GM21515 (cell line): ENCODE data around the gene EPC1.

Experiments used
- ATAC-seq: cut with Tn5 transposase; IDR thresholded peaks from one replicate; pipeline ENCODE4 v1.9.1; 2021; ENCODE audit not compliant: unreplicated experiment

Gene EPC1

GRCh38 chr10:32338262-32338661 lies 8.7 kb downstream of the EPC1 start:
- ATAC-seq: no peak

- no peak for ATAC-seq
Observed at GRCh38 chr10:32337350-32337749, 9.6 kb downstream of the EPC1 start.

- ATAC-seq: no peak
Observed at GRCh38 chr10:32333849-32334248, 13.1 kb downstream of the EPC1 start.

- peak; percentile 86 for ATAC-seq
Observed at GRCh38 chr10:32332299-32332750, 14.6 kb downstream of the EPC1 start.

- ATAC-seq: no peak
Observed at GRCh38 chr10:32331606-32332005, 15.4 kb downstream of the EPC1 start.

GRCh38 chr10:32330214-32330613 lies 16.7 kb downstream of the EPC1 start:
- ATAC-seq: no peak

- no peak for ATAC-seq
Observed at GRCh38 chr10:32329061-32329460, 17.9 kb downstream of the EPC1 start.

GRCh38 chr10:32328499-32328898 lies 18.5 kb downstream of the EPC1 start:
- no peak for ATAC-seq

GRCh38 chr10:32327364-32327691 lies 19.6 kb downstream of the EPC1 start:
- ATAC-seq: no peak

- no peak for ATAC-seq
Observed at GRCh38 chr10:32326680-32327363, 20.1 kb downstream of the EPC1 start.

GRCh38 chr10:32326119-32326518 lies 20.8 kb downstream of the EPC1 start:
- peak; percentile 52 for ATAC-seq

- ATAC-seq: no peak
Observed at GRCh38 chr10:32323051-32323450, 23.9 kb downstream of the EPC1 start.

GRCh38 chr10:32321016-32321631 lies 25.8 kb downstream of the EPC1 start:
- no peak for ATAC-seq

GRCh38 chr10:32318476-32318896 lies 28.5 kb downstream of the EPC1 start:
- ATAC-seq: peak; percentile 38

GRCh38 chr10:32317795-32318357 lies 29.1 kb downstream of the EPC1 start:
- peak; percentile 96 for ATAC-seq

- ATAC-seq: no peak
Observed at GRCh38 chr10:32315424-32315823, 31.5 kb downstream of the EPC1 start.

- no peak for ATAC-seq
Observed at GRCh38 chr10:32314588-32314987, 32.4 kb downstream of the EPC1 start.

GRCh38 chr10:32308027-32308603 lies 38.8 kb downstream of the EPC1 start:
- ATAC-seq: peak; percentile 67

GRCh38 chr10:32307609-32308008 lies 39.3 kb downstream of the EPC1 start:
- no peak for ATAC-seq

- ATAC-seq: no peak
Observed at GRCh38 chr10:32299354-32299980, 47.5 kb downstream of the EPC1 start.

GRCh38 chr10:32298075-32298812 lies 48.7 kb downstream of the EPC1 start:
- ATAC-seq: no peak
